ENCODE results near the gene APBB1. TPM values are rescaled to one million over a fixed set of nuclear protein-coding genes. Genes with fewer than 3 reads are reported as not detected.

APBB1 gene
- total RNA-seq, 2 donors from 2014 or later, result 51.5 to 51.6 TPM

DNA sequence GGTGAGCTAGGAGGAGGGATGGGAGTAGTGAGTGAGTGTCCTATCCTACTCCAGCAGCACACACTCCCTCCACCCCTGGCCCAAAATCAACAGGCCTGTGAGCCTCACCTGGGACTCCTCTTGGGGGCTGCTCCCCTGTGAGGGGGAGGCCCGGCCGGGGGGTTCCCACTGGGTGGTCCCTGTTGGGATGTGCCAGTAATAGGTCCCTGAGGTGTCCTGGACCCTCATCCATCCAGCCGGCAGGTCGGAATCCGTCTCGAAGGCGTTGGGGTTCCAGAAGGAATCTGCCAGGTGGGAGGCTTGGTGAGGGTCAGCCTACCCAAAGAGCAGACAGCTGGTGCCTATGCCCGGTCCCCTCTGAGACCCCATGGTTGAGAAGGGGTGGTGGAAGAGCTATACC is 15.4 kb downstream of the APBB1 start:
- H3K36me3 Mint-ChIP-seq (ENCODE audit: low read depth), result peaks cover 19% of the 10 kb centered on the region
- no peaks in the 10 kb centered on the region for H3K4me1 Mint-ChIP-seq
- Histone ChIP-seq H3K9me3 (ENCODE audit: control insufficient read depth, low read length) (no peaks in the 10 kb centered on the region), H3K9ac (ENCODE audit: extremely low read depth, low read length, poor library complexity, severe bottlenecking) (no peak overlapping the region), H3K27me3 (ENCODE audit: control insufficient read depth, insufficient read depth, low read length, poor library complexity, severe bottlenecking) (no peaks in the 10 kb centered on the region), H3K4me3 (ENCODE audit: low read length) (no peak overlapping the region), H3K36me3 (ENCODE audit: control insufficient read depth, insufficient read depth, low read length) (peaks cover 9% of the 10 kb centered on the region), H3K27ac (ENCODE audit: low read depth, low read length) (no peak overlapping the region), H3K4me1 (ENCODE audit: control insufficient read depth, insufficient read depth, low read length) (no peaks in the 10 kb centered on the region)
- DNase-seq, result no peak
- H3K4me3 Mint-ChIP-seq, result no peak overlapping the region
- TF ChIP-seq, protein P1, sequence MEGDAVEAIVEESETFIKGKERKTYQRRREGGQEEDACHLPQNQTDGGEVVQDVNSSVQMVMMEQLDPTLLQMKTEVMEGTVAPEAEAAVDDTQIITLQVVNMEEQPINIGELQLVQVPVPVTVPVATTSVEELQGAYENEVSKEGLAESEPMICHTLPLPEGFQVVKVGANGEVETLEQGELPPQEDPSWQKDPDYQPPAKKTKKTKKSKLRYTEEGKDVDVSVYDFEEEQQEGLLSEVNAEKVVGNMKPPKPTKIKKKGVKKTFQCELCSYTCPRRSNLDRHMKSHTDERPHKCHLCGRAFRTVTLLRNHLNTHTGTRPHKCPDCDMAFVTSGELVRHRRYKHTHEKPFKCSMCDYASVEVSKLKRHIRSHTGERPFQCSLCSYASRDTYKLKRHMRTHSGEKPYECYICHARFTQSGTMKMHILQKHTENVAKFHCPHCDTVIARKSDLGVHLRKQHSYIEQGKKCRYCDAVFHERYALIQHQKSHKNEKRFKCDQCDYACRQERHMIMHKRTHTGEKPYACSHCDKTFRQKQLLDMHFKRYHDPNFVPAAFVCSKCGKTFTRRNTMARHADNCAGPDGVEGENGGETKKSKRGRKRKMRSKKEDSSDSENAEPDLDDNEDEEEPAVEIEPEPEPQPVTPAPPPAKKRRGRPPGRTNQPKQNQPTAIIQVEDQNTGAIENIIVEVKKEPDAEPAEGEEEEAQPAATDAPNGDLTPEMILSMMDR (conservative IDR thresholded peaks at IDR 0.05), result no peak
- WGBS, 2 experiments (ENCODE audit: insufficient coverage in 1 of 2, insufficient read length in 1 of 2), result 91 to 93% methylated on average over 5 to 8 of the region's 8 CpGs
- no peak overlapping the region for H3K27ac Mint-ChIP-seq
- no peaks in the 10 kb centered on the region for H3K9me3 Mint-ChIP-seq
- no peaks in the 10 kb centered on the region for H3K27me3 Mint-ChIP-seq (ENCODE audit: insufficient read depth)

- Histone ChIP-seq H3K9ac (ENCODE audit: extremely low read depth, low read length, poor library complexity, severe bottlenecking) (no peak overlapping the region), H3K9me3 (ENCODE audit: control insufficient read depth, low read length) (no peaks in the 10 kb centered on the region), H3K4me1 (ENCODE audit: control insufficient read depth, insufficient read depth, low read length) (no peaks in the 10 kb centered on the region), H3K27me3 (ENCODE audit: control insufficient read depth, insufficient read depth, low read length, poor library complexity, severe bottlenecking) (no peaks in the 10 kb centered on the region), H3K4me3 (ENCODE audit: low read length) (no peak overlapping the region), H3K36me3 (ENCODE audit: control insufficient read depth, insufficient read depth, low read length) (peaks cover 9% of the 10 kb centered on the region), H3K27ac (ENCODE audit: low read depth, low read length) (no peak overlapping the region)
- Mint-ChIP-seq H3K4me1 (no peaks in the 10 kb centered on the region), H3K27me3 (ENCODE audit: insufficient read depth) (no peaks in the 10 kb centered on the region), H3K27ac (no peak overlapping the region), H3K9me3 (no peaks in the 10 kb centered on the region), H3K36me3 (ENCODE audit: low read depth) (peaks cover 15% of the 10 kb centered on the region), H3K4me3 (no peak overlapping the region)
- TF ChIP-seq, protein P1 (conservative IDR thresholded peaks at IDR 0.05), result no peak
- 93 to 100% methylated on average over 5 to 7 of the region's 7 CpGs for WGBS, 2 experiments (ENCODE audit: insufficient coverage in 1 of 2, insufficient read length in 1 of 2)
- no peak for DNase-seq
These were observed 16.3 kb downstream of the APBB1 start for GRCh38 chr11:6402561-6402981.

GRCh38 chr11:6402061-6402470 is 16.8 kb downstream of the APBB1 start:
- Mint-ChIP-seq H3K4me1 (no peaks in the 10 kb centered on the region), H3K27me3 (ENCODE audit: insufficient read depth) (no peaks in the 10 kb centered on the region), H3K9me3 (no peaks in the 10 kb centered on the region), H3K36me3 (ENCODE audit: low read depth) (peaks cover 15% of the 10 kb centered on the region), H3K4me3 (no peak overlapping the region), H3K27ac (no peak overlapping the region)
- 90 to 92% methylated on average over 6 to 12 of the region's 12 CpGs for WGBS, 2 experiments (ENCODE audit: insufficient coverage in 1 of 2, insufficient read length in 1 of 2)
- no peak overlapping the region for H3K27ac ChIP-seq (ENCODE audit: low read depth, low read length)
- TF ChIP-seq, protein P1 (conservative IDR thresholded peaks at IDR 0.05), result no peak
- no peaks in the 10 kb centered on the region for H3K4me1 ChIP-seq (ENCODE audit: control insufficient read depth, insufficient read depth, low read length)
- H3K36me3 ChIP-seq (ENCODE audit: control insufficient read depth, insufficient read depth, low read length), result peaks cover 9% of the 10 kb centered on the region
- no peaks in the 10 kb centered on the region for H3K9me3 ChIP-seq (ENCODE audit: control insufficient read depth, low read length)
- no peaks in the 10 kb centered on the region for H3K27me3 ChIP-seq (ENCODE audit: control insufficient read depth, insufficient read depth, low read length, poor library complexity, severe bottlenecking)
- no peak overlapping the region for H3K4me3 ChIP-seq (ENCODE audit: low read length)
- no peak overlapping the region for H3K9ac ChIP-seq (ENCODE audit: extremely low read depth, low read length, poor library complexity, severe bottlenecking)
- DNase-seq, result no peak

All from endodermal cell (in vitro differentiated cells).